Common myeloid progenitor, CD34-positive (primary cell): ENCODE data around the gene F8.
"Not testable (repeated sequence)": the region's sequence is repeated elsewhere in the genome, so short reads cannot be mapped to it uniquely, and the experiment has no call there.

Experiments
- CTCF ChIA-PET: fragments of 350-600 bp; sonication (Branson Sonifier 250); formaldehyde crosslinking; loops from one replicate; lab custom pipeline; 2021; ENCODE audit warnings: antibody characterized with exemption; lab: Charles Lee
- POLR2A ChIA-PET: fragments of 350-600 bp; sonication (Branson Sonifier 250); formaldehyde crosslinking; loops from one replicate; lab custom pipeline; 2021; ENCODE audit warnings: antibody characterized with exemption; lab: Charles Lee
- DNase-seq, 3 donors: peaks; one replicate each; pipeline versions ENCODE4 v3.0.0 to v3.0.0-alpha.2; 2013
- H3K27ac ChIP-seq, 2 experiments: 1 replicate in 1 of 2; 2 replicates in 1 of 2; pipeline ENCODE4 v1.7.0; 2013; ENCODE audit warnings: inconsistent platforms in 2 of 2, low read length in 2 of 2, mild to moderate bottlenecking in 2 of 2, low read depth in 1 of 2, moderate library complexity in 1 of 2; ENCODE audit not compliant: severe bottlenecking in 2 of 2, insufficient read depth in 1 of 2, poor library complexity in 1 of 2
- H3K27me3 ChIP-seq, 5 experiments: replicated peaks in 2 of 5; 1 replicate in 3 of 5; 2 replicates in 2 of 5; pipeline versions ENCODE4 v1.6.1 to v1.7.0; 2013; ENCODE audit warnings: low read length in 4 of 5, mild to moderate bottlenecking in 2 of 5, moderate library complexity in 2 of 5, inconsistent platforms in 1 of 5; ENCODE audit not compliant: insufficient read depth in 5 of 5, control insufficient read depth in 4 of 5
- H3K36me3 ChIP-seq, 4 experiments: 1 replicate in 2 of 4; 2 replicates in 2 of 4; pipeline versions ENCODE4 v1.6.1 to v1.7.0; 2013; ENCODE audit warnings: low read length in 3 of 4, control low read depth in 1 of 4, mild to moderate bottlenecking in 1 of 4; ENCODE audit not compliant: control insufficient read depth in 4 of 4, insufficient read depth in 4 of 4
- H3K4me1 ChIP-seq, 4 experiments: 1 replicate in 3 of 4; 2 replicates in 1 of 4; pipeline versions ENCODE4 v1.6.1 to v1.7.1; 2013; ENCODE audit warnings: low read length in 3 of 4, mild to moderate bottlenecking in 3 of 4, control low read depth in 1 of 4, inconsistent platforms in 1 of 4, moderate library complexity in 1 of 4; ENCODE audit not compliant: control insufficient read depth in 4 of 4, insufficient read depth in 4 of 4; ENCODE audit errors: control extremely low read depth in 1 of 4
- H3K4me3 ChIP-seq, 7 experiments: 1 replicate in 4 of 7; 2 replicates in 3 of 7; pipeline versions ENCODE4 v1.5.1 to v1.7.0; 2013; ENCODE audit warnings: mild to moderate bottlenecking in 7 of 7, low read length in 6 of 7, moderate library complexity in 6 of 7, inconsistent platforms in 2 of 7, low read depth in 2 of 7, control low read depth in 1 of 7; ENCODE audit not compliant: insufficient read depth in 4 of 7, control insufficient read depth in 1 of 7; ENCODE audit errors: extremely low read depth in 1 of 7
- H3K9me3 ChIP-seq, 5 experiments: 1 replicate in 4 of 5; 2 replicates in 1 of 5; pipeline versions ENCODE4 v1.6.1 to v1.7.1; 2013; ENCODE audit warnings: low read length in 4 of 5, mild to moderate bottlenecking in 2 of 5, inconsistent platforms in 1 of 5, low read depth in 1 of 5, moderate library complexity in 1 of 5; ENCODE audit not compliant: control insufficient read depth in 4 of 5, insufficient read depth in 2 of 5; ENCODE audit errors: control extremely low read depth in 1 of 5
- WGBS: methylation state at CpG from one replicate; pipeline ENCODE4 v1.1.5; 2013; ENCODE audit not compliant: insufficient coverage; 5-methylcytosine and 5-hydroxymethylcytosine counted together

The F8 gene

DNA sequence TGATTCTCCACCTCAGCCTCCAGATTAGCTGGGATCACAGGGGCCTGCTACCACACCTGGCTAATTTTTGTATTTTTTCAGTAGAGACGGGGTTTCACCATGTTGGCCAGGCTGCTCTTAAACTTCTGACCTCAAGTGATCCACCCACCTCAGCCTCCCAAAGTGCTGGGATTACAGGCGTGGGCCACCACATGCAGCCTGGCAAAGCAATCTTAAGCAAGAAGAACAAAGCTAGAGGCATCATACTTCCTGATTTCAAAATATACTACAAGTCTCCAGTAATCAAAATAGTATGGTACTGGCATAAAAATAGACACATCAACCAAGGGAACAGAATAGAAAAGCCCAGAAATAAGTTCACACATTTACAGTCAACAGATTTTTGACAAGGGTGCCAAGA, 149.2 kb downstream of the F8 start:
- Histone ChIP-seq H3K9me3 (no peaks in the 10 kb centered on the region), H3K4me1 (no peaks in the 10 kb centered on the region), H3K27ac (no peak overlapping the region), H3K27me3 (no peaks in the 10 kb centered on the region), H3K4me3 (no peak overlapping the region), H3K36me3 (no peaks in the 10 kb centered on the region)
- WGBS: 83% methylated on average over 2 of the region's 2 CpGs
- CTCF ChIA-PET: no interaction called here
- POLR2A ChIA-PET: no interaction called here
- no peak for DNase-seq

DNA sequence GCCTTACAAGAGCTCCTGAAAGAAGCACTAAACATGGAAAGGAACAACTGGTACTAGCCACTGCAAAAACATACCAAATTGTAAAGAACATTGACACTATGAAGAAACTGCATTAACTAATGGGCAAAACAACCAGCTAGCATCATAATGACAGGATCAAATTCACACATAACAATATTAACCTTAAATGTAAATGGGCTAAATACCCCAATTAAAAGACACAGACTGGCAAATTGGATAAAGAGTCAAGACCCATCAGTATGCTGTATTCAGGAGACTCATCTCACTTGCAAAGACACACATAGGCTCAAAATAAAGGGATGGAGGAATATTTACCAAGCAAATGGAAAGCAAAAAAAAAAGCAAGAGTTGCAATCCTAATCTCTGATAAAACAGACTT, 154.0 kb downstream of the F8 start:
- H3K27ac ChIP-seq, H3K4me3 ChIP-seq, H3K4me1 ChIP-seq, H3K27me3 ChIP-seq, DNase-seq, H3K36me3 ChIP-seq, H3K9me3 ChIP-seq, POLR2A ChIA-PET, CTCF ChIA-PET: not testable (repeated sequence)

DNA sequence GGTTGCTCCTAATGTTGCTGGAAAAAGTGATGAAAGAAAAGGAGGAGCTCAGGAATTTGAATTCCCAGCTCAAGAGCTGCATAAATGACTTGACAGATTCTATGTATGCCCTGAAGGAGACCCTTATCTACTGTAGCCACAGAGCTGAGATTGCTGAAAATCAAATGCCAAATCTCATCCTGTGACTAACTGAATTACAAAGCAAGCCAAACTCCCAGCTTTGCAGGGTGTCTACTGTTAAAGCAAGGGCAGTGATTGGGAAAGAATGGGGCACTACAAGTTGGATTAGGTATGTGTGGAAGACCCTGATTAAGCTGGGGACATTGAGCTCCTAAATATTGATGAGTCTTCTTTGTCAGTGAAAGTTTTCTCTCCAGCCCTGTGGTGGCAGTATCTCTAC, 167.3 kb downstream of the F8 start:
- Histone ChIP-seq H3K9me3 (no peaks in the 10 kb centered on the region), H3K27ac (no peak overlapping the region), H3K27me3 (no peaks in the 10 kb centered on the region), H3K36me3 (no peaks in the 10 kb centered on the region), H3K4me1 (no peaks in the 10 kb centered on the region), H3K4me3 (no peak overlapping the region)
- no peak for DNase-seq
- POLR2A ChIA-PET: no interaction called here
- CTCF ChIA-PET: no interaction called here

DNA sequence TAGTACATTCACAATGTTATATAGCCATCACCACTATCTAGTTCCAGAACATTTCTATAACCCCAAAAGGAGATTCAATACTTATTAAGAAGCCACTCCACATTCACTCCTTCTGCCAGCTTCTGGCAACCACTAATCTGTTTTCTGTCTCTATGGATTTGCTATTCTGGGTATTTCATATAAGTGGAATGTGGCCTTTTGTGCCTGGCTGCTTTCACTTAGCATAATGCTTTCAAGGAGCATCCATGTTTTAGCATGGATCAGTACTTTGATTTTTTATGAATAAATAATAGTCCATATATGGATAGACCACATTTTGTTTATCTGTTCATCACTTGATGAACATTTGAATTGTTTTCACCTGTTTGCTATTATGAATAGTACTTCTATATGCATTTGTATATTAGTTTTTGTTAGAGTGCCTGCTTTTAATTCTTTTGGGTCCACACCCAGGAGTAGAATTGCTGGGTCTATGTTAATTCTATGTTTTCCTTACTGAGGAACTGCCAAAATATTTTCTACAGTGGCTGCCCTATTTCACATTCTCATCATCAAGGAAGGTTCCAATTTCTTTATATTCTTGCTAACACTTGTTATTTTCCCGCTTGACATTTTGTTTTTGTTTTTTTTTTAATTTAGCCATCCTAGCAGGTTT, 171.4 kb downstream of the F8 start:
- Histone ChIP-seq H3K9me3 (peaks cover 0 to 3% (median 0%) of the 10 kb centered on the region in 5 experiments), H3K4me3 (no peak overlapping the region), H3K4me1 (no peaks in the 10 kb centered on the region), H3K27me3 (no peaks in the 10 kb centered on the region), H3K27ac (no peak overlapping the region), H3K36me3 (no peaks in the 10 kb centered on the region)
- no peak for DNase-seq
- ChIA-PET POLR2A (no interaction called here), CTCF (no interaction called here)
- no CpG with 5 or more reads among the region's 1 CpG for WGBS

DNA sequence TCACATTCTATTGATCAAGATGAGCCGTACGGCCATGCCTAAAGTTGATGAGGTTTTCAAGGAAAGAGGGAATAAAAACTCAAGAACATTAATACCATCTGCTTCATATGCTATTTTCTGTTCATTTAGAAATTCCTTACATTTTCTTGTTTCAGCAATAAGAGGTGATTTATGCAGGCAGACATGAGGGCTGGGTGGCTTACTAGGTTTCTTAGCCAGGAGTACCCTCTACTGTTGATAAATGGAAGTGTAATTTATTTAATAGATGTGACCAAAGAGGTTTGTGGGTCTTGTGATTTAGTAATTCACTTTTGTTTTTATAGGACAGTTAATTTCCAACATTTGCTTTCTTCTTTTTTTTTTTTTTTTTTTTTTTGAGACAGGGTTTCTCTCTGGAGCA, 181.7 kb downstream of the F8 start:
- no peaks in the 10 kb centered on the region for H3K27me3 ChIP-seq
- peaks cover 0 to 2% (median 0%) of the 10 kb centered on the region in 4 experiments for H3K4me1 ChIP-seq
- H3K4me3 ChIP-seq: no peak overlapping the region
- no peaks in the 10 kb centered on the region for H3K36me3 ChIP-seq
- H3K9me3 ChIP-seq: peaks cover 0 to 2% (median 0%) of the 10 kb centered on the region in 5 experiments
- no peak overlapping the region for H3K27ac ChIP-seq
- peak; percentile 55 to 80 (median 77) for DNase-seq
- CTCF ChIA-PET: interaction anchor here (0.8 to 1.2 kb wide), 3 partner anchors 33 to 92 kb away, joined by 3 read pairs; partner anchors contain the start of gene GAB3
- WGBS: no CpG with 5 or more reads among the region's 2 CpGs
- POLR2A ChIA-PET: no interaction called here

DNA sequence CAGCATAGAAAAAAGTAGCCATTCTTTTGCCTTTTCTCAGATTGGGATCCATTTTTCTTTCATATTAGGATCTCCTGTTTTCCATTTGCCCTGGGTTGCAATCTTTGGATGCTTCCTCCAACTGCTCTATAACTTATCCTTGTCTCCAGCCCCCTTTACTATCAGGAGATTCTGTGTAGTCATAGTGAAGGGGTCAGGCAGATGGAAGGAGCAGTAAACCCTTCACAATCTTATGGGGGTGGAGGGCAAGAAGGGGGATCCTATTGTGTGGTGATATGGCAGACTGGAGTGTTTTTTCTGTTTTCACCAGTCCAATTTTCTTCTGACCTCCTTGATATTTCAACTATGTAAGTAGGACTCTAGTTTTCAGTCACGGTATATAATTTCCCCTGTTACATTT, 186.4 kb downstream of the F8 start:
- POLR2A ChIA-PET: no interaction called here
- no CpG with 5 or more reads among the region's 1 CpG for WGBS
- CTCF ChIA-PET: no interaction called here

DNA sequence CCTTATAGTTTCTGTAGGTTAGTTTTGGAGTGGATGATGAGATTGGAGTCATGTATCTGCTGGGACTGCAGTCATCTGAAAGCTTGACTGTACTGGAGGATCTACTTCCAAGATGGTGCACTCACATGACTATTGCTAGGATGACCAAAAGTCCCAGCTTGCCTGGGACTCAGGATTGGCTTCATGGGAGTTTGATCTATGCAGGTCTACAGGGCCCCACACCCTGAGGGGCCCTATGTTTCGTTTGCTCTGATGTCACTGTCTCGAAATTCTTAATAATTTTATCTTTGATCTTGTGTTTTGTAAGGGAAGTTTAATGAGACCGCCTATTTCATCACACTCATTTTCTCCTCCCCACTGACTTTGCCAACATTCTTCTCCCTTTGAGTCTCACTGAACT, 188.0 kb downstream of the F8 start, which contains the start of gene SMIM9:
TSS of gene SMIM9 (minus strand) at position 101 of the 400 bp plus-strand sequence. CDS start 3,806 bp downstream, outside the sequence.
- POLR2A ChIA-PET: no interaction called here
- whole genome bisulfite sequencing: no CpG with 5 or more reads among the region's 3 CpGs
- DNase-seq: no peak
- Histone ChIP-seq H3K9me3 (no peaks in the 10 kb centered on the region), H3K4me1 (peaks cover 0 to 2% (median 0%) of the 10 kb centered on the region in 4 experiments), H3K4me3 (no peak within 1 kb of the TSS), H3K27me3 (no peaks in the 10 kb centered on the region), H3K27ac (no peak within 1 kb of the TSS), H3K36me3 (no peaks in the 10 kb centered on the region)
- CTCF ChIA-PET: interaction anchor here (0.8 to 1.5 kb wide), 3 partner anchors 84 to 88 kb away, joined by 3 read pairs; partner anchors contain the start of gene GAB3

More for the DNA sequence above, 186.4 kb downstream of the F8 start:
- Histone ChIP-seq H3K27me3 (no peaks in the 10 kb centered on the region), H3K4me3 (no peak overlapping the region), H3K4me1 (peaks cover 0 to 2% (median 0%) of the 10 kb centered on the region in 4 experiments), H3K27ac (no peak overlapping the region), H3K36me3 (no peaks in the 10 kb centered on the region), H3K9me3 (peaks cover 0 to 2% (median 0%) of the 10 kb centered on the region in 5 experiments)
- no peak for DNase-seq
